ENCODE measurements around the gene SLIT3.

SLIT3 gene

GRCh38 chr5:168951356-168951755 is 349.6 kb downstream of the SLIT3 start:
- H3K9me3 ChIP-seq (ENCODE audit: control insufficient read depth, insufficient read depth, low read depth, low read length) = no peaks in the 10 kb centered on the region
- no peak overlapping the region for H3K4me3 ChIP-seq (ENCODE audit: low read depth, low read length)
- no peaks in the 10 kb centered on the region for H3K36me3 ChIP-seq (ENCODE audit: control insufficient read depth in 2 of 2, insufficient read depth in 1 of 2, low read length in 2 of 2)
- ChIA-PET CTCF (interaction anchor here (0.7 kb wide), 1 partner anchor 629 kb away, joined by 3 read pairs; no protein-coding TSS in a partner anchor), POLR2A (no interaction called here)
- no peak overlapping the region for H3K27ac ChIP-seq (ENCODE audit: extremely low read depth, low read depth, low read length)
- TF ChIP-seq ZNF707 (tag by site-specific recombination; IDR thresholded peaks at IDR 0.05) (no peak), OSR2 (tag by site-specific recombination; IDR thresholded peaks at IDR 0.05) (no peak), ZNF24 (tag by site-specific recombination; IDR thresholded peaks at IDR 0.05) (no peak), TSHZ1 (tag by site-specific recombination; IDR thresholded peaks at IDR 0.05; ENCODE audit: borderline replicate concordance) (no peak), GFI1B (tag by site-specific recombination; IDR thresholded peaks at IDR 0.05) (no peak), MZF1 (tag by site-specific recombination; IDR thresholded peaks at IDR 0.05; ENCODE audit: borderline replicate concordance) (no peak)
- H3K4me1 ChIP-seq (ENCODE audit: control insufficient read depth, insufficient read depth, low read length) = no peaks in the 10 kb centered on the region

GRCh38 chr5:168950241-168950951 is 350.5 kb downstream of the SLIT3 start:
- no peaks in the 10 kb centered on the region for H3K4me1 ChIP-seq (ENCODE audit: control insufficient read depth, insufficient read depth, low read length)
- CTCF ChIA-PET = interaction anchor here (0.6 to 2.0 kb wide), 4 partner anchors 352 to 630 kb away, joined by 3 to 10 read pairs (median 3); no protein-coding TSS in a partner anchor
- TF ChIP-seq ZNF776 (tag by site-specific recombination; IDR thresholded peaks at IDR 0.05; ENCODE audit: borderline replicate concordance) (no peak), ZNF488 (tag by site-specific recombination; IDR thresholded peaks at IDR 0.05) (no peak), ZNF114 (tag by site-specific recombination; IDR thresholded peaks at IDR 0.05) (no peak), ZBTB21 (tag by site-specific recombination; IDR thresholded peaks at IDR 0.05) (no peak), ZNF223 (tag by site-specific recombination; IDR thresholded peaks at IDR 0.05) (no peak), ZNF580 (tag by site-specific recombination; IDR thresholded peaks at IDR 0.05) (no peak), ZNF423 (tag by site-specific recombination; IDR thresholded peaks at IDR 0.05) (no peak), ZNF37A (tag by site-specific recombination; IDR thresholded peaks at IDR 0.05) (no peak), ZFHX2 (tag by site-specific recombination; conservative IDR thresholded peaks at IDR 0.05) (no peak), SP3 (tag by site-specific recombination; IDR thresholded peaks at IDR 0.05) (no peak), TRIM28 (IDR thresholded peaks at IDR 0.05; ENCODE audit: borderline replicate concordance, low read length) (no peak), ZNF501 (tag by site-specific recombination; IDR thresholded peaks at IDR 0.05) (no peak), ZEB2 (tag by site-specific recombination; IDR thresholded peaks at IDR 0.05) (no peak), KLF8 (tag by site-specific recombination; IDR thresholded peaks at IDR 0.05) (no peak), ZNF664 (tag by site-specific recombination; IDR thresholded peaks at IDR 0.05) (no peak), ZNF623 (tag by site-specific recombination; IDR thresholded peaks at IDR 0.05) (no peak), ZNF362 (tag by site-specific recombination; IDR thresholded peaks at IDR 0.05) (no peak), ZNF707 (tag by site-specific recombination; IDR thresholded peaks at IDR 0.05) (no peak), SCRT2 (tag by site-specific recombination; IDR thresholded peaks at IDR 0.05) (no peak)

More at GRCh38 chr5:168950241-168950951, 350.5 kb downstream of the SLIT3 start:
- no peak overlapping the region for H3K4me3 ChIP-seq (ENCODE audit: low read depth, low read length)
- no peak overlapping the region for H3K27ac ChIP-seq (ENCODE audit: extremely low read depth, low read depth, low read length)
- H3K9me3 ChIP-seq (ENCODE audit: control insufficient read depth, insufficient read depth, low read depth, low read length) = no peaks in the 10 kb centered on the region
- no peaks in the 10 kb centered on the region for H3K36me3 ChIP-seq (ENCODE audit: control insufficient read depth in 2 of 2, insufficient read depth in 1 of 2, low read length in 2 of 2)
- POLR2A ChIA-PET = no interaction called here
